AG08396 (cell line): ENCODE results near the gene PTGIS.
A peak's percentile ranks its signal among the peaks of the same experiment; 100 is the strongest.
"Not testable (repeated sequence)": the region's sequence is repeated elsewhere in the genome, so short reads cannot be mapped to it uniquely, and the experiment has no call there.

Experiments
- DNase-seq: peaks from one replicate; pipeline ENCODE4 v3.0.0; 2012; ENCODE audit warnings: low spot score, mixed read lengths

Gene PTGIS

GRCh38 chr20:49567421-49568277 lies at the start of gene PTGIS:
TSS of gene PTGIS (minus strand) at chr20:49568137. CDS start at chr20:49568116, 21 bp downstream.
- peak; percentile 60 for DNase-seq

GRCh38 chr20:49617394-49617793 lies 49.5 kb upstream of the PTGIS start:
- DNase-seq: not testable (repeated sequence)

- no peak for DNase-seq
Observed at GRCh38 chr20:49616154-49617007, 48.4 kb upstream of the PTGIS start.

DNA sequence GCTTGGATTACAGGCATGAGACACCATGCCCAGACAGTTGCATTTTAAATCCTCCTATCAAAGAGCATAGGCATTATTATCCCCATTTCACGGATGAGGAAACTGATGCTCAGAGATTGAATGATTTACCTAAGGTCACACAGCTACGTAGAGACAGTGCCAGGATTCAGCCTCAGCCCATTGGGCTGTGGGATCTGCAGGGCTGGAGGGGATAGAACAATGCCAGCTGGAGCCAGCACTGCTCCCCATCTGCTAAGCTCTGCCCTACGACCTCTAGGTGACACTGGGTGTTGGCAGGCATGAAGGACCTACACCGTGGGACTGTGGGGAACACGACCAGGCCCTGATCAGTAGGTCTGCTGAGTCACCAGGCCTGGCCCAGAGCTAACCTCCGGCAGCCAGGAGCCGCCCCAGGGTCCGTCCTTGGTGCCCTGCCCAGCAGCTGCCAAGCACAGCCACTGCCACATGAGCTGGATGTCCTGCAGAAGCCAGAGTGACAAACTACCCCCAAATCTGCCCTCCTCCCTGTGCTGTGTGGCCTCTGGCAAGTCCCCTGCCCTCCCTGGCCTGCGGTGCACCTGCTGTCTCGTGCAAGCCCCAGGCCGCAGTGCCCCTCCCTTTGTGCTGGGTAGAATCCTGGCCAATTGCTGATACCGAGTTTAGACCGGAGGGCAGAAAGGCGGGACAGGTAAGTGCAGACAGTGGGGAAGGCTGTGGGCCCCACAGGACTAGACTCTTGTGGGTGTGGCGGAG lies 47.6 kb upstream of the PTGIS start:
- peak; percentile 48 for DNase-seq

- not testable (repeated sequence) for DNase-seq
Observed at GRCh38 chr20:49615051-49615400, 47.1 kb upstream of the PTGIS start.

DNA sequence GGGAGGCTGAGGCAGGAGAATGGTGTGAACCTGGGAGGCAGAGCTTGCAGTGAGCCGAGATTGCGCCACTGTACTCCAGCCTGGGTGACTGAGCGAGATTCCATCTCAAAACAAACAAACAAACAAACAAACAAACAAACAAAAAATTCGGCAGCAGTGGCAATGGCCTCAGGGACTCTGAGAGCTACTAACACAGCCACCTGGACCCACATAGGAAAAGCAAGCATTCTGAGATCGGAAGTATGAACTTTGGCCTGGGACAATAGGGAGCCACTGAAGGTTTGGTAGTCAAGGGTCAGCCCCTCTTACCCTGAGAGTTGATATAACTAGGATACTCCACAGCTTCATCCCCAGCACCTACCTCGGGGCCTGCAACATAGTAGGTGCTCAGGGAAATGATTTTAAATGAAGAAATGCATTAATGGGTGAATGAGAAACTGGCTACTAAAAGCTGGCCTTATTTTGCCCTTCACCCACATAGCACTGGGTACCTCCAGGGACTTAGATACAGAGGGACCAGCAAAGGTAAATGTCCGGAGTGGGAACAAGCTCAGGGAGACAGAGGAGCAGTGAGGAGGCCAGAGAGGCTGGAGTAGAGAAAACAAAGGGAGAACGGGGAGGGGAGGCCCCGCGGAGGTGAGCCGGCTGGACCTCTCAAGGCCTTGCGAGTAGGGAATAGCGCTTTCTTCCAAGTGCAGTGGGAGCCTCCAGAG lies 46.6 kb upstream of the PTGIS start:
- DNase-seq: no peak

DNA sequence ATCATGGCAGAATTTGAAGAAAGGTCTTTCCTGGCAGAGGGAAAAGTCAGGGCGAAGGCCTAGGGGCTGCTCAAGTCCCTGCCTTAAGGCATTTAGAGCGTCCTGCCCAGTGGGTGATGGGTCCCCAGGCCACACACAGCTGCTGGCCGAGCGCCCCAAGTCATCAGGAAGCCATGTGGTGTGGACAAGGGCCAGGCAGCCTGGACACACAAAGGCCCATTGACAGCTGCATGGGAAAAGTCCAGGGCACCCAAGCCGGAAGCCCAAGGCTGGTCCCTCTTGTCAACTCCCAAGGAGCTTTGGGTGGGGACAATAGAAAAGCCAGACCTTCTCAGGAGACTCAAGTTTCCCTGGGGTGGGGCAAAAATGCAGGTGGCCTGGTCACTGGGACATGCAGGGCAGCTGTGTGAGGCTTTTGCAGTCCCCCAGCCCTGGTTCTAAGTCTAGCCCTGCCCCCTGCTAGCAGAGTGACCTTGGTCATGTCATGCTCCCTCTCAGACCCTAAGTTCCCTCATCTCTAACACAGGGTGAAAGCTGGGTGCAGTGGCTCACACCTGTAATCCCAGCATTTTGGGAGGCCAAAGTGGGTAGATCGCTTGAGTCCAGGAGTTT lies 44.3 kb upstream of the PTGIS start:
- no peak for DNase-seq

- not testable (repeated sequence) for DNase-seq
Observed at GRCh38 chr20:49611539-49612126, 43.7 kb upstream of the PTGIS start.

DNA sequence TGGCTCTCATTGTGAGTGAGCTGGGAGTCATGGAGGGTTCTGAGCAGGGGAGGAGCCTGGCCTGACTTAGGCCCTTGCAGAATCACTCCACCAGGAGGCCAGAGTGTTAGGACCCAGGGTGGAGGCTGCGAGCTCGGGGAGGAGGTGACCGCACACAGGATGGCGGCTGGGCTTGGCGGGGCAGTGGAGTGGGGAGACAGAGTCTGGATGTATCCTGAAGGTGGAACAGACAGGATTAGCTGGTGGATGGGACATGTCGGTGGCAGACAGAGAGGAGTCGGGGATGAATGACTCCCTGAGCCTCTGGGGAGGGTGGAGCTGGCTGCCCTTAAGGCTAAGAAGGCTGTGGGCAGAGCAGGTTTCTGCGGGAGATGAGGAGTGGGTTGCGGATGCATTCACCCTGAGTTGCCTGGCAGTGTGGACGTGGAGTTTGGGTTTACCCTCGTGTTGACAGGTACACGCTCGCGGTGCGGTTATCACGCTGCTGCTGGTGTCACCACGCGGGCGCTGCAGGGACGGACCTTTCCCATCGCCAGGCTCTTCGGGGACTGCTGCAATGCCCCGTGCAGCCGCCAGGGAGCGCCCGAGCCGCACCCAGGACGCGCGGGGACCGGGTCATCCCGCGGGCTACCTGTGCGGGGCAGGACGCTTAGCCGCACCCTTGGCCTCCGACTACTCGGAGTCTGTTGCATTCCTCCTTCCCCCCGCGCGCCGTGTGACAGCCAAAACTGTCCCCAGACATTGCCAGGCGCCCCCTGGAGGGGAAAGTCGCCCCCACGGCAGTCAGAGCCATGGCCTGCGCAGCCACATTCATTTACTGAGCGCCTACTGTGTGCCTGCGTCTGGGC lies 43.0 kb upstream of the PTGIS start:
- peak; percentile 83 for DNase-seq

DNA sequence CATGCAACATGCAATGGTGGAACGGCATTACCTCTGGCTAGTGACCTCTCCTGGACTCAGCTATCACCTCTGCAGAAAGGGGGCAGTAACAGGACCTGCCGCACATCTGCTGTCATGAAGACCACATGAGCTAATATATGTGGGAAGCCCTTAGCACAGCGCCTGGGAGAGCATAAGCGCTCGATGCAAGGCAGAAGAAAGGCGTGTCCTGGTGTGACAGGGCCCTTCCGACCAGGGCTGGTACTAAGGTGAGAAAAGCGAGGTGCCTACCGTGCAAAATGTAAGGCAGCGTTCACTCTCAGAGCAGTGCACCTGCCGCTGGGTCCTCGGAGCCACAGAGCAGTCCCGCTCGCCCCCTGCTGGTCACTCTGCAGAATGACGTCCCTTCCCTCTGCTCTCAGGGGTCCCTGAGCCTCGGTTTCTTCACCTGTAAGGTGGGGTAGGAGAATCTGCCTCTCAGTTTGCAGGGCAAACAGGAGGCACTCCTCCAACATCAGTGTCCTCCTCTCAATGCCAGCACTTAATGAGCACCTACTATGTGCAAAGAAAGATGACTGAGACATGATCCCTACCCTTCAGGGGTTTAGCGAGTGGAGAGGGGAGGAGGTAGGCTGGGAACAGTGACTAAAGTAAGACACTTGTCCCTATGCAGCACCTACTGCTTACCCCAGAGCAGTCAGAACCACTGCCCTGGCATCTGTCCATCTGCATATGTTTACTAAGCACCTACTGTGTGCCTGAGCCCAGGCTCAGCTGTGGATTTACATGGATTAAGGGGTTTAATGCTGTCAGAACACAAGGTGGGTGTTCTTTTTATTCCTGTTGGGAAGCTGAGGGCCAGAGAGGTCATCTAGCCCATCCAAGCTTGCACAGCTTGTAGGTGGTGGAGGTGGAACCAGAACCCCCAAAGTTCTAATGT lies 41.1 kb upstream of the PTGIS start:
- DNase-seq: peak; percentile 74

- no peak for DNase-seq
Observed at GRCh38 chr20:49607568-49607967, 39.6 kb upstream of the PTGIS start.

DNA sequence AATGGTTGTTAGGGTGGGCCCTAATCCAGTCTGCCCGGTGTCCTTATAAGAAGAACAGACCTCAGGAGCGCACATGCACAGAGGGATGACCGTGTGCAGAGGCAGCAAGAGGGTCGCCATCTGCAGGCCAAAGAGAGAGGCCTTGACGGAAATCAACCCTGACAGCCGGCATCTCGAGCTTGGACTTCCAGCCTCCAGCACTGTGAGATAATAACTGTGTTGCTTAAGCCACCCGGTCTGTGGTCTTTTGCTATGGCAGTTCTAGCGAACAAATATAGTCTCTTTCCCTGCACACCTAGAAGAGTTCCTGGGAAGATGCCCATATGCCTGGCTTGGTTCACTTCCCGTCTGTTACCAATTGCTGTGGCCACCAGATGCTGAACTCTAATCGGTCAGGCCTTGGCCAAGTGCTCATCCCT lies 35.3 kb upstream of the PTGIS start:
- DNase-seq: no peak

DNA sequence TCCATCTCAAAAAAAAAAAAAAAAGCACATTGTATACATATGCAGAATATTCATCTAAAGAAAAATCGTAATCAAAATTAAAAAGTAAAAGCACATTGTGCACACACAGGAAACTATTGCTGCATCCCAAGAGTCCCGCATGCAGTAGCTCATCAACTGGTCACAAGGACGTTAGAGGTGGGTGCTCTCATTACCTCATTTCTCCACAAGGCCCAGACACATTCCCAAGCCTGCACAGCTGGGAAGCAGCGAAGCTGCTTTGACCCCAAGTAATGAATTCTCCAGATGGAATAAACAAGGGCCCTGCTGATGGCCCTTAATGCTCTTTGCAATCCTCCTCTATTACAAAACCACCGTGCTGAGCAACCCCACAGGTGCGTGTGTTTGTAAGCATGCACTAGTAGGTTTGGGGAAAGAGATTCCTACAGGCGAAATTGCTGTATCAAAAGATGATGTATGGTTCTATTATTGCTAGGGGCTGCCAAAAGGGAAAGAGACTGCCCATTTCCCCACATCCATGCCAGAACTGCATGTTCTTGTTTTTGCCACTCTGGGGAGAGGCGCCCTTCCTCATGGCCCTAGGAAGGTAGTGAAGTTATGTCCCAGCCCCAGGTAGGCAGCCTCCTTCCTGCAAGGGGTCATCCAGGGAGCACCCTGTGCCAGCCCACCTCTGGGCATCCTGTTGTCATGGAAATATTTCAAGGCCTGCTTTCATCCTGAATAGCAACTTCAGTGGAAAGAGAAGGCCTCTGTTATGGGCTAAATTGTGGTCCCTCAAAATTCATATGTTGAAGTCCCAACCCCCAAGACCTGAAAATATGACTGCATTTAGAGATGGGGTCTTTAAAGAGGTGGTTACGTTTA lies 34.6 kb upstream of the PTGIS start:
- no peak for DNase-seq

DNA sequence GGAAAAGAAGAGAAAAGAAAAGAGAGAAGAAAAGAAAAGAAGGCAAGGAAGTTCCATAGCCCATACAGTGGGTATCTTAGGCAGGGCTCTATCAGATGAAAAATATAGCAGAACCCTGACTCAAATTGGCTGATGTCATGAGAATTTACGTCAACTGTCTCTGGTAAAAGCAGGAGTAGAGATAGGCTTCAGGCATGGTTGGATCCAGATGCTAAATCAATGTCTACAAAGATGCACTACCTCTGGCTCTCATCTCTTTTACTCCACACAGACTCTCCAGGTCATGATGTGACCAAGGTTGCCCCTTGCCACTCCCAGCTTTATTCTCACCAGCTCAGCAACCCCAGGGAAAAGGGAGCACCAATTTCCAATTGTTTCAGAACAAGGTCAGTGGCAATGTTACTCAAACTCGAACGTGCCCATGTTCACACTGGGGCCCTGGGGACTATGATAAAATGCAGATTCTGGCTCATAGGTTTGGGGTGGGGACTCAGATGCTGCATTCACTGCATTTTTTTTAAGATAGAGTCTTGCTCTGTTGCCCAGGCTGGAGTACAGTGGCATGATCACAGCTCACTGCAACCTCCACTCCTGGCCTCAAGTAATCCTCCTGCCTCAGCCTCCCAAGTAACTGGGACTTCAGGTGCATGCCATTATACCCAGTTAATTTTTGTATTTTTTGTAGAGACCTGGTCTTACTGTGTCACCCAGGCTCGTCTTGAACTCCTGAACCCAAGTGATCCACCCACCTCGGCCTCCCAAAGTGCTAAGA lies 33.4 kb upstream of the PTGIS start:
- no peak for DNase-seq

DNA sequence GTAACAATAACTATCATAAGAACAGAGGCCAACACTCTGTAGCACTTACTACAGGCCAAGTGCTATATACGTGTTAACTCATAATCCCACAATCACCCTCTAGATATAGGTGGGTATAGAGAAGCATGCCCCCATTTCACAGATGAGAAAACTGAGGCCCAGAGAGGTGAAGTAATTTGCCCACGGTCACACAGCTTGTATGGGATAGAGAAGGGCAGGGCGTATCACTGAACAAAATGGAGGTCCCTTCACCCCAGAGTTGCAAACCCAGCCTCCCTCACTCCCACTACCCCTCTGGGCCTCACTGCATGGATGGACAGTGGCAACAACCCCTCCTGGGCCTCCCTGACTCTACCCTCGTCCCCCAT lies 31.8 kb upstream of the PTGIS start:
- no peak for DNase-seq

GRCh38 chr20:49597825-49598395 lies 30.0 kb upstream of the PTGIS start:
- no peak for DNase-seq
